B cell (primary cell): ENCODE results near the gene ACR.
"Not testable (repeated sequence)": the region's sequence is repeated elsewhere in the genome, so short reads cannot be mapped to it uniquely, and the experiment has no call there.

Experiments
- EZH2 ChIP-seq: IDR thresholded peaks from 2 replicates; pipeline ENCODE4 v1.6.1; 2012; ENCODE audit warnings: borderline replicate concordance, low read depth, mild to moderate bottlenecking, moderate library complexity, low read length; ENCODE audit not compliant: insufficient read depth, poor library complexity, severe bottlenecking
- TF ChIP-seq, protein P1 (sequence below): fragments of 200-600 bp; IDR thresholded peaks from one replicate; pipeline ENCODE4 v1.8.0; 2022; ENCODE audit warnings: antibody characterized with exemption, mild to moderate bottlenecking

DNA sequence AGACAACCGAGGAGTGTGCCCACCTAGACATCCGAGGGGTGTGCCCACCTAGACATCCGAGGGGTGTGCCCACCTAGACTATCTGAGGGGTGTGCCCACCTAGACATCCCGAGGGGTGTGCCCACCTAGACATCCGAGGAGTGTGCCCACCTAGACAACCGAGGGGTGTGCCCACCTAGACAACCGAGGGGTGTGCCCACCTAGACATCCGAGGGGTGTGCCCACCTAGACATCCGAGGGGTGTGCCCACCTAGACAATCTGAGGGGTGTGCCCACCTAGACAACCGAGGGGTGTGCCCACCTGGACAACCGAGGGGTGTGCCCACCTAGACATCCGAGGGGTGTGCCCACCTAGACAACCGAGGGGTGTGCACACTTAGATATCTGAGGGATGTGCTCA lies 10.6 kb downstream of the ACR start:
- TF ChIP-seq, protein P1, sequence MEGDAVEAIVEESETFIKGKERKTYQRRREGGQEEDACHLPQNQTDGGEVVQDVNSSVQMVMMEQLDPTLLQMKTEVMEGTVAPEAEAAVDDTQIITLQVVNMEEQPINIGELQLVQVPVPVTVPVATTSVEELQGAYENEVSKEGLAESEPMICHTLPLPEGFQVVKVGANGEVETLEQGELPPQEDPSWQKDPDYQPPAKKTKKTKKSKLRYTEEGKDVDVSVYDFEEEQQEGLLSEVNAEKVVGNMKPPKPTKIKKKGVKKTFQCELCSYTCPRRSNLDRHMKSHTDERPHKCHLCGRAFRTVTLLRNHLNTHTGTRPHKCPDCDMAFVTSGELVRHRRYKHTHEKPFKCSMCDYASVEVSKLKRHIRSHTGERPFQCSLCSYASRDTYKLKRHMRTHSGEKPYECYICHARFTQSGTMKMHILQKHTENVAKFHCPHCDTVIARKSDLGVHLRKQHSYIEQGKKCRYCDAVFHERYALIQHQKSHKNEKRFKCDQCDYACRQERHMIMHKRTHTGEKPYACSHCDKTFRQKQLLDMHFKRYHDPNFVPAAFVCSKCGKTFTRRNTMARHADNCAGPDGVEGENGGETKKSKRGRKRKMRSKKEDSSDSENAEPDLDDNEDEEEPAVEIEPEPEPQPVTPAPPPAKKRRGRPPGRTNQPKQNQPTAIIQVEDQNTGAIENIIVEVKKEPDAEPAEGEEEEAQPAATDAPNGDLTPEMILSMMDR = not testable (repeated sequence)
- not testable (repeated sequence) for TF ChIP-seq EZH2
